22Rv1 (cell line): ENCODE measurements around the gene TRIM17.

Experiments
- CTCF ChIP-seq: fragments of 450-650 bp; IDR thresholded peaks from 2 replicates; pipeline ENCODE4 v1.5.1; 2017; ENCODE audit warnings: mild to moderate bottlenecking
- ZFX ChIP-seq: fragments of 450-650 bp; IDR thresholded peaks from 2 replicates; pipeline ENCODE4 v1.6.1; 2017; ENCODE audit warnings: antibody characterized with exemption, borderline replicate concordance

- TF ChIP-seq ZFX (no peak), CTCF (no peak)
Observed at GRCh38 chr1:228420968-228421826, 4.5 kb upstream of the TRIM17 start.
